Caco-2 (cell line): ENCODE data around the gene PF4V1. TPM values are rescaled to one million over a fixed set of nuclear protein-coding genes. Genes with fewer than 3 reads are reported as not detected.

Experiments used
- BruUV-seq: library from RNA; stranded (reverse); fragments of 400-500 nt; replicated peaks from 2 replicates; lab custom pipeline; 2021; lab: Mats Ljungman, UMichigan
- CTCF ChIA-PET: fragments of 300-600 bp; sonication (Branson Sonifier 250); formaldehyde crosslinking; loops from one replicate; lab custom pipeline; 2022; ENCODE audit warnings: antibody characterized with exemption; lab: Charles Lee
- POLR2A ChIA-PET: fragments of 300-600 bp; sonication (Branson Sonifier 250); formaldehyde crosslinking; loops from one replicate; lab custom pipeline; 2022; ENCODE audit warnings: antibody characterized with exemption; lab: Charles Lee
- DNase-seq, 2 experiments: peaks; one replicate each; pipeline versions ENCODE4 v3.0.0 to v3.0.0-alpha.2; 2020 to 2022
- H3K27me3 ChIP-seq: replicated peaks from 2 replicates; pipeline ENCODE4 v1.6.0; 2011; ENCODE audit warnings: low read length; ENCODE audit not compliant: control insufficient read depth, insufficient read depth
- H3K36me3 ChIP-seq: 2 replicates; pipeline ENCODE4 v1.5.1; 2011; ENCODE audit warnings: low read length; ENCODE audit not compliant: control insufficient read depth, insufficient read depth
- H3K4me1 ChIP-seq: fragments of 250-450 bp; sonication (Bioruptor Pico); 2 replicates; pipeline ENCODE4 v1.5.1; 2020; ENCODE audit warnings: mild to moderate bottlenecking
- H3K4me3 ChIP-seq: 2 replicates; pipeline ENCODE4 v1.5.1; 2011; ENCODE audit warnings: low read depth, mild to moderate bottlenecking, control low read depth, low read length
- H3K9me3 ChIP-seq: fragments of 250-450 bp; sonication (Bioruptor Pico); 2 replicates; pipeline ENCODE4 v1.5.1; 2020; ENCODE audit warnings: mild to moderate bottlenecking, moderate library complexity
- H3K27ac Mint-ChIP-seq: one replicate; pipeline ENCODE4 v1.8.0; 2022; ENCODE audit warnings: mixed read lengths; ENCODE audit not compliant: unreplicated experiment
- H3K27me3 Mint-ChIP-seq: one replicate; pipeline ENCODE4 v1.8.0; 2022; ENCODE audit warnings: mixed read lengths; ENCODE audit not compliant: insufficient read depth, unreplicated experiment
- H3K36me3 Mint-ChIP-seq: one replicate; pipeline ENCODE4 v1.8.0; 2022; ENCODE audit warnings: mild to moderate bottlenecking, mixed read lengths; ENCODE audit not compliant: insufficient read depth, unreplicated experiment
- H3K4me1 Mint-ChIP-seq: one replicate; pipeline ENCODE4 v1.8.0; 2022; ENCODE audit warnings: low read depth, mixed read lengths; ENCODE audit not compliant: unreplicated experiment
- H3K4me3 Mint-ChIP-seq: one replicate; pipeline ENCODE4 v1.8.0; 2022; ENCODE audit warnings: mild to moderate bottlenecking, moderate library complexity, mixed read lengths; ENCODE audit not compliant: unreplicated experiment
- H3K9me3 Mint-ChIP-seq: one replicate; pipeline ENCODE4 v1.8.0; 2022; ENCODE audit warnings: mixed read lengths; ENCODE audit not compliant: unreplicated experiment
- CTCF ChIP-seq, 2 experiments: fragments of 200-600 bp in 1 of 2; IDR thresholded peaks; 1 replicate in 1 of 2; 2 replicates in 1 of 2; pipeline versions ENCODE4 v1.5.1 to v1.8.0; 2011 to 2022; ENCODE audit warnings: antibody characterized with exemption in 1 of 2, control low read depth in 1 of 2, inconsistent platforms in 1 of 2, low read depth in 1 of 2, low read length in 1 of 2, mild to moderate bottlenecking in 1 of 2, moderate library complexity in 1 of 2; ENCODE audit not compliant: insufficient read depth in 1 of 2, severe bottlenecking in 1 of 2, unreplicated experiment in 1 of 2
- intact Hi-C: fragments of 100-400 bp; cut with micrococcal nuclease; formaldehyde crosslinking; loops from one replicate; pipeline ENCODE4 v1.10.0; 2022; ENCODE audit not compliant: unreplicated experiment
- total RNA-seq: library from RNA; stranded (reverse); gene quantifications from 2 replicates; pipeline ENCODE4 v1.2.3, GENCODE V29; 2022

The PF4V1 gene
- total RNA-seq, 1 experiment from 2014 or later, result not detected

- H3K9me3 ChIP-seq, result no peaks in the 10 kb centered on the region
- Mint-ChIP-seq H3K27me3 (peaks cover 10% of the 10 kb centered on the region), H3K36me3 (no peaks in the 10 kb centered on the region), H3K4me1 (no peaks in the 10 kb centered on the region), H3K27ac (no peak overlapping the region), H3K4me3 (no peak overlapping the region), H3K9me3 (no peaks in the 10 kb centered on the region)
- BruUV-seq, result no TSS peak
- TF ChIP-seq CTCF (IDR thresholded peaks at IDR 0.05; ENCODE audit: insufficient read depth in 1 of 2, low read depth in 1 of 2, low read length in 1 of 2, severe bottlenecking in 1 of 2, unreplicated experiment in 1 of 2), result no peak
- ChIA-PET POLR2A (no interaction called here), CTCF (no interaction called here)
- no peaks in the 10 kb centered on the region for H3K4me1 ChIP-seq
- intact Hi-C loops, result no loop called here
- no peak for DNase-seq
- H3K4me3 ChIP-seq, result no peak overlapping the region
- no peaks in the 10 kb centered on the region; the same call in 1 of the 2 replicates for H3K36me3 ChIP-seq
- no peaks in the 10 kb centered on the region for H3K27me3 ChIP-seq
Measured at GRCh38 chr4:73817341-73817740, 35.8 kb upstream of the PF4V1 start.

GRCh38 chr4:73821325-73821724, 31.8 kb upstream of the PF4V1 start:
- no peak overlapping the region for H3K27ac Mint-ChIP-seq
- ChIA-PET CTCF (no interaction called here), POLR2A (no interaction called here)
- no peaks in the 10 kb centered on the region for H3K4me1 ChIP-seq
- H3K9me3 ChIP-seq, result no peaks in the 10 kb centered on the region
- no peaks in the 10 kb centered on the region for H3K4me1 Mint-ChIP-seq
- no peak overlapping the region for H3K4me3 Mint-ChIP-seq
- BruUV-seq, result no TSS peak
- no peak overlapping the region for H3K4me3 ChIP-seq
- DNase-seq, result no peak
- no peaks in the 10 kb centered on the region for H3K36me3 Mint-ChIP-seq
- H3K27me3 ChIP-seq, result no peaks in the 10 kb centered on the region
- H3K27me3 Mint-ChIP-seq, result peaks cover 19% of the 10 kb centered on the region
- no peaks in the 10 kb centered on the region for H3K9me3 Mint-ChIP-seq
- H3K36me3 ChIP-seq, result no peaks in the 10 kb centered on the region; the same call in 1 of the 2 replicates
- intact Hi-C loops, result no loop called here
- TF ChIP-seq CTCF (IDR thresholded peaks at IDR 0.05; ENCODE audit: insufficient read depth in 1 of 2, low read depth in 1 of 2, low read length in 1 of 2, severe bottlenecking in 1 of 2, unreplicated experiment in 1 of 2), result no peak

- H3K4me1 Mint-ChIP-seq, result no peaks in the 10 kb centered on the region
- H3K9me3 Mint-ChIP-seq, result no peaks in the 10 kb centered on the region
- H3K27ac Mint-ChIP-seq, result no peak overlapping the region
- intact Hi-C loops, result no loop called here
- no TSS peak for BruUV-seq
- TF ChIP-seq CTCF (IDR thresholded peaks at IDR 0.05; ENCODE audit: insufficient read depth in 1 of 2, low read depth in 1 of 2, low read length in 1 of 2, severe bottlenecking in 1 of 2, unreplicated experiment in 1 of 2), result no peak
- no peak overlapping the region for H3K4me3 Mint-ChIP-seq
- H3K27me3 ChIP-seq, result no peaks in the 10 kb centered on the region
- no peaks in the 10 kb centered on the region for H3K4me1 ChIP-seq
- no peaks in the 10 kb centered on the region; the same call in 1 of the 2 replicates for H3K36me3 ChIP-seq
- DNase-seq, result no peak
- H3K36me3 Mint-ChIP-seq, result no peaks in the 10 kb centered on the region
- H3K9me3 ChIP-seq, result no peaks in the 10 kb centered on the region
- no peak overlapping the region for H3K4me3 ChIP-seq
- POLR2A ChIA-PET, result no interaction called here
- CTCF ChIA-PET, result no interaction called here
- peaks cover 19% of the 10 kb centered on the region for H3K27me3 Mint-ChIP-seq
Measured at GRCh38 chr4:73822389-73822788, 30.7 kb upstream of the PF4V1 start.
